Gastroesophageal sphincter (tissue), 3 donors: ENCODE measurements around the gene NMU.

Experiments used
- EP300 ChIP-seq: sonication (generic); formaldehyde crosslinking; IDR thresholded peaks from one replicate; pipeline ENCODE4 v1.6.1; 2017; ENCODE audit warnings: antibody characterized with exemption, mild to moderate bottlenecking
- POLR2A ChIP-seq, 2 donors: fragments of 450-650 bp; IDR thresholded peaks; one replicate each; pipeline ENCODE4 v1.6.1; 2017; ENCODE audit warnings: antibody characterized with exemption in 2 of 2, mild to moderate bottlenecking in 2 of 2, moderate library complexity in 1 of 2
- POLR2AphosphoS5 ChIP-seq: sonication (generic); formaldehyde crosslinking; IDR thresholded peaks from one replicate; pipeline ENCODE4 v1.6.1; 2017; ENCODE audit warnings: antibody characterized with exemption
- TF ChIP-seq, protein P1 (sequence below), 4 experiments: fragments of 200-600 bp in 2 of 4; fragments of 450-650 bp in 2 of 4; sonication (generic) in 1 of 4; IDR thresholded peaks; one replicate each; pipeline ENCODE4 v1.5.1; 2017 to 2019; ENCODE audit warnings: antibody characterized with exemption in 4 of 4, mild to moderate bottlenecking in 2 of 4, moderate library complexity in 2 of 4

DNA sequence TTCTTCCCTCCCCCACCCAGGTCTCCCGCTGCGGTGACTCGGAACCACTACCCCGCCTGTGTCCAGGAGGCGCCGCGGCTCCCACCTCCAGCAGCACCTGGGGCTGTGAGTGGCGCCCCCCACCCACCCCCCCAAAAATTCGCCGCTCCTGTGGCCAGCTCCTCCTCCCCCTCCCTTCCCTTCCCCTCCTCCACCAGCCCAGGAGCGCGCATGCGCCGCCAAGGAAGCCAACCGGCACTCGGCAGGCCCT lies 89.7 kb downstream of the NMU start:
- TF ChIP-seq, protein P1, sequence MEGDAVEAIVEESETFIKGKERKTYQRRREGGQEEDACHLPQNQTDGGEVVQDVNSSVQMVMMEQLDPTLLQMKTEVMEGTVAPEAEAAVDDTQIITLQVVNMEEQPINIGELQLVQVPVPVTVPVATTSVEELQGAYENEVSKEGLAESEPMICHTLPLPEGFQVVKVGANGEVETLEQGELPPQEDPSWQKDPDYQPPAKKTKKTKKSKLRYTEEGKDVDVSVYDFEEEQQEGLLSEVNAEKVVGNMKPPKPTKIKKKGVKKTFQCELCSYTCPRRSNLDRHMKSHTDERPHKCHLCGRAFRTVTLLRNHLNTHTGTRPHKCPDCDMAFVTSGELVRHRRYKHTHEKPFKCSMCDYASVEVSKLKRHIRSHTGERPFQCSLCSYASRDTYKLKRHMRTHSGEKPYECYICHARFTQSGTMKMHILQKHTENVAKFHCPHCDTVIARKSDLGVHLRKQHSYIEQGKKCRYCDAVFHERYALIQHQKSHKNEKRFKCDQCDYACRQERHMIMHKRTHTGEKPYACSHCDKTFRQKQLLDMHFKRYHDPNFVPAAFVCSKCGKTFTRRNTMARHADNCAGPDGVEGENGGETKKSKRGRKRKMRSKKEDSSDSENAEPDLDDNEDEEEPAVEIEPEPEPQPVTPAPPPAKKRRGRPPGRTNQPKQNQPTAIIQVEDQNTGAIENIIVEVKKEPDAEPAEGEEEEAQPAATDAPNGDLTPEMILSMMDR (IDR thresholded peaks at IDR 0.05): no peak
- TF ChIP-seq POLR2AphosphoS5 (no peak), POLR2A (IDR thresholded peaks at IDR 0.05) (no peak), EP300 (no peak)
